Endothelial cell of umbilical vein (primary cell): Measurements from ENCODE around the gene SEC62. TPM values are rescaled to one million over a fixed set of nuclear protein-coding genes. Genes with fewer than 3 reads are reported as not detected.

ENCODE experiments used
- BruUV-seq: library from RNA; stranded (reverse); fragments of 400-500 nt; replicated peaks from 2 replicates; lab custom pipeline; 2021; lab: Mats Ljungman, UMichigan
- CTCF ChIA-PET: fragments of 300-600, 350-600 bp; sonication (Branson Sonifier 250); formaldehyde crosslinking; loops from one replicate; lab custom pipeline; 2021; ENCODE audit warnings: antibody characterized with exemption, inconsistent platforms; lab: Charles Lee
- POLR2A ChIA-PET: fragments of 300-600, 350-600 bp; sonication (Branson Sonifier 250); formaldehyde crosslinking; loops from one replicate; lab custom pipeline; 2021; ENCODE audit warnings: antibody characterized with exemption, inconsistent platforms; lab: Charles Lee
- DNase-seq: peaks from one replicate; pipeline ENCODE4 v3.0.0-alpha.2; 2011; ENCODE audit warnings: low read depth, low spot score
- FAIRE-seq: peaks from 2 replicates; lab custom pipeline; 2011; peaks lifted over from hg19 to GRCh38; lab: Jason Lieb, UNC
- H2AFZ ChIP-seq: 2 replicates; pipeline ENCODE4 v1.6.0; 2012; ENCODE audit warnings: low read depth, low read length, control low read depth, inconsistent platforms
- H3K27ac ChIP-seq: 2 replicates; pipeline ENCODE4 v1.5.1; 2011; ENCODE audit warnings: low read depth, mild to moderate bottlenecking, control low read depth, low read length, moderate library complexity; ENCODE audit not compliant: insufficient read depth
- H3K27me3 ChIP-seq, 2 experiments: 2 replicates each; pipeline versions ENCODE4 v1.6.0 to v1.6.1; 2011; ENCODE audit warnings: low read length in 2 of 2, mixed read lengths in 1 of 2; ENCODE audit not compliant: control insufficient read depth in 2 of 2, insufficient read depth in 2 of 2
- H3K36me3 ChIP-seq, 2 experiments: 2 replicates in 1 of 2; 3 replicates in 1 of 2; pipeline ENCODE4 v1.5.1; 2011; ENCODE audit warnings: low read length in 2 of 2, mild to moderate bottlenecking in 1 of 2, moderate library complexity in 1 of 2; ENCODE audit not compliant: control insufficient read depth in 2 of 2, insufficient read depth in 2 of 2; ENCODE audit errors: extremely low read depth in 1 of 2
- H3K4me1 ChIP-seq: 3 replicates; pipeline ENCODE4 v1.5.1; 2011; ENCODE audit warnings: mild to moderate bottlenecking, low read length; ENCODE audit not compliant: control insufficient read depth, insufficient read depth; ENCODE audit errors: extremely low read depth
- H3K4me2 ChIP-seq: 2 replicates; pipeline ENCODE4 v1.6.1; 2011; ENCODE audit warnings: low read length, control low read depth, mixed read lengths; ENCODE audit not compliant: insufficient read depth
- H3K4me3 ChIP-seq, 3 experiments: fragments of 200-600 bp in 1 of 3; sonication (generic), shearing (Covaris generic) in 1 of 3; replicated peaks in 1 of 3; 2 replicates each; pipeline ENCODE4 v1.5.1; 2011 to 2016; ENCODE audit warnings: control low read depth in 3 of 3, low read length in 3 of 3, mild to moderate bottlenecking in 2 of 3, inconsistent platforms in 1 of 3, low read depth in 1 of 3, moderate library complexity in 1 of 3; ENCODE audit not compliant: insufficient read depth in 1 of 3
- H3K79me2 ChIP-seq: 2 replicates; pipeline ENCODE4 v1.6.0; 2012; ENCODE audit warnings: low read length, inconsistent platforms; ENCODE audit not compliant: control insufficient read depth, insufficient read depth
- H3K9ac ChIP-seq: replicated peaks from 2 replicates; pipeline ENCODE3; 2011; ENCODE audit warnings: low read length, control low read depth; ENCODE audit not compliant: insufficient read depth; ENCODE audit errors: extremely low read depth
- H3K9me1 ChIP-seq: replicated peaks from 3 replicates; pipeline ENCODE4 v1.6.0; 2011; ENCODE audit warnings: mild to moderate bottlenecking, low read length; ENCODE audit not compliant: control insufficient read depth, insufficient read depth; ENCODE audit errors: extremely low read depth
- H3K9me3 ChIP-seq: replicated peaks from 2 replicates; pipeline ENCODE4 v1.5.1; 2012; ENCODE audit warnings: low read length, inconsistent platforms; ENCODE audit not compliant: control insufficient read depth, insufficient read depth
- H4K20me1 ChIP-seq: replicated peaks from 2 replicates; pipeline ENCODE3; 2011; ENCODE audit warnings: mild to moderate bottlenecking, low read length; ENCODE audit not compliant: control insufficient read depth, insufficient read depth; ENCODE audit errors: extremely low read depth
- EZH2 ChIP-seq: IDR thresholded peaks from 2 replicates; pipeline ENCODE4 v1.6.1; 2012; ENCODE audit warnings: borderline replicate concordance, low read depth, mild to moderate bottlenecking, moderate library complexity, low read length, inconsistent platforms; ENCODE audit not compliant: severe bottlenecking
- FOS ChIP-seq: IDR thresholded peaks from 2 replicates; pipeline ENCODE4 v1.6.1; 2011; ENCODE audit warnings: mild to moderate bottlenecking, low read length, moderate library complexity, borderline replicate concordance; ENCODE audit not compliant: insufficient read depth
- GATA2 ChIP-seq: IDR thresholded peaks from 2 replicates; pipeline ENCODE4 v1.7.0; 2011; ENCODE audit warnings: low read depth, mild to moderate bottlenecking, moderate library complexity, mixed read lengths, low read length; ENCODE audit not compliant: insufficient read length, insufficient read depth
- JUN ChIP-seq: IDR thresholded peaks from 2 replicates; pipeline ENCODE4 v1.6.1; 2011; ENCODE audit warnings: borderline replicate concordance, low read depth; ENCODE audit not compliant: insufficient read length, insufficient read depth
- MYC ChIP-seq: IDR thresholded peaks from one replicate; pipeline ENCODE4 v1.6.1; 2011; ENCODE audit warnings: mild to moderate bottlenecking, low read depth, low read length
- POLR2A ChIP-seq: IDR thresholded peaks from 2 replicates; pipeline ENCODE4 v1.6.1; 2012; ENCODE audit warnings: low read depth, mild to moderate bottlenecking, control low read depth, low read length
- POLR2AphosphoS5 ChIP-seq: IDR thresholded peaks from 2 replicates; pipeline ENCODE4 v1.6.1; 2012; ENCODE audit warnings: low read depth, mild to moderate bottlenecking, control low read depth, low read length, moderate library complexity; ENCODE audit not compliant: insufficient read depth
- dilution Hi-C: fragments of 300-500 bp; cut with MboI; formaldehyde crosslinking; loops from one replicate; pipeline ENCODE4 v1.15.0; 2019; ENCODE audit warnings: low sequenced_read_pairs; ENCODE audit not compliant: extremely low pct_ligation_motif_present
- intact Hi-C: fragments of 100-400 bp; cut with micrococcal nuclease; formaldehyde crosslinking; loops from one replicate; pipeline ENCODE4 v1.10.0; 2022
- polyA plus RNA-seq, 4 experiments: library from polyadenylated mRNA; depleted of rRNA in 3 of 4; stranded (reverse) in 3 of 4; unstranded in 1 of 4; fragments of >200 nt; gene quantifications; 2 replicates each; pipeline versions ENCODE4 v1.2.1 to v1.2.3, GENCODE V29; 2011 to 2012; ENCODE audit warnings: missing spikeins in 1 of 4
- total RNA-seq: library from RNA; stranded (reverse); gene quantifications from 2 replicates; pipeline ENCODE4 v1.2.3, GENCODE V29; 2021
- TF ChIP-seq, protein P1 (sequence below), 2 donors: IDR thresholded peaks; 1 replicate in 1 of 2; 2 replicates in 1 of 2; pipeline ENCODE4 v1.5.1; 2011; ENCODE audit warnings: low read length in 2 of 2, mild to moderate bottlenecking in 2 of 2, moderate library complexity in 2 of 2, control low read depth in 1 of 2, inconsistent platforms in 1 of 2, low read depth in 1 of 2; ENCODE audit not compliant: insufficient read depth in 1 of 2; ENCODE audit errors: extremely low read depth in 1 of 2
- TF ChIP-seq, protein P2 (sequence below): IDR thresholded peaks from 2 replicates; pipeline ENCODE4 v1.6.1; 2011; ENCODE audit not compliant: insufficient read depth, insufficient read length

SEC62 gene
- total and polyA plus RNA-seq, 2 donors (not counting 3 experiments of a cell fraction or from before 2014, with no cell fraction given) = 90.7 to 90.8 TPM

DNA sequence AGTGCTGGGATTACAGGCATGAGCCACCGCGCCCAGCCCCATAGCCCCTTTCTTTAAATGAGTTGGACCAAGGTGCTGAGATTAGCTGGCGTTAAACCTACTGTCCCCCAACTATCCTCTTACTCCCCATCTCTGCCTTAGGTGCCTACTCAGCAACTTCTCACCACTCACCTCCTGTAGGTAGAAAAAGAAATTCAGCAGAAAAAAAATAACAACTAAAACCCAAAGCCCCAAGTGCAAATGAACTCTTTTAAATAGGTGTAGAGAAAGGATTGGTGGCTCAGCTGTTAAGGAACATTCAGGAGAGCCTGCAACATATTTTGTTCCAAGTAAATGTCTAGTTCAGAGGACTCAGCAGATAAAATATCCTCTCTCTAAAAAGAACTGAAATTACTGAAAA lies 35.8 kb upstream of the SEC62 start:
- BruUV-seq = no TSS peak
- DNase-seq (no peak), FAIRE-seq (no peak)
- no peak overlapping the region for H3K27ac ChIP-seq
- H3K9me3 ChIP-seq = no peaks in the 10 kb centered on the region
- H3K4me1 ChIP-seq = no peaks in the 10 kb centered on the region
- intact Hi-C loops = no loop called here
- CTCF ChIA-PET = interaction anchor here (0.7 kb wide), 1 partner anchor 1033 kb away, joined by 3 read pairs; no protein-coding TSS in a partner anchor
- H2AFZ ChIP-seq = no peak overlapping the region
- H3K4me2 ChIP-seq = no peak overlapping the region
- peaks cover 21 to 25% of the 10 kb centered on the region in 2 experiments for H3K27me3 ChIP-seq
- POLR2A ChIA-PET = no interaction called here
- TF ChIP-seq, protein P1, sequence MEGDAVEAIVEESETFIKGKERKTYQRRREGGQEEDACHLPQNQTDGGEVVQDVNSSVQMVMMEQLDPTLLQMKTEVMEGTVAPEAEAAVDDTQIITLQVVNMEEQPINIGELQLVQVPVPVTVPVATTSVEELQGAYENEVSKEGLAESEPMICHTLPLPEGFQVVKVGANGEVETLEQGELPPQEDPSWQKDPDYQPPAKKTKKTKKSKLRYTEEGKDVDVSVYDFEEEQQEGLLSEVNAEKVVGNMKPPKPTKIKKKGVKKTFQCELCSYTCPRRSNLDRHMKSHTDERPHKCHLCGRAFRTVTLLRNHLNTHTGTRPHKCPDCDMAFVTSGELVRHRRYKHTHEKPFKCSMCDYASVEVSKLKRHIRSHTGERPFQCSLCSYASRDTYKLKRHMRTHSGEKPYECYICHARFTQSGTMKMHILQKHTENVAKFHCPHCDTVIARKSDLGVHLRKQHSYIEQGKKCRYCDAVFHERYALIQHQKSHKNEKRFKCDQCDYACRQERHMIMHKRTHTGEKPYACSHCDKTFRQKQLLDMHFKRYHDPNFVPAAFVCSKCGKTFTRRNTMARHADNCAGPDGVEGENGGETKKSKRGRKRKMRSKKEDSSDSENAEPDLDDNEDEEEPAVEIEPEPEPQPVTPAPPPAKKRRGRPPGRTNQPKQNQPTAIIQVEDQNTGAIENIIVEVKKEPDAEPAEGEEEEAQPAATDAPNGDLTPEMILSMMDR (IDR thresholded peaks at IDR 0.05; ENCODE audit: extremely low read depth in 1 of 2, insufficient read depth in 1 of 2, low read depth in 1 of 2, low read length in 2 of 2) = no peak
- TF ChIP-seq GATA2 (no peak), POLR2A (no peak), JUN (no peak), MYC (no peak), FOS (no peak), POLR2AphosphoS5 (no peak), EZH2 (no peak)
- TF ChIP-seq, protein P2, sequence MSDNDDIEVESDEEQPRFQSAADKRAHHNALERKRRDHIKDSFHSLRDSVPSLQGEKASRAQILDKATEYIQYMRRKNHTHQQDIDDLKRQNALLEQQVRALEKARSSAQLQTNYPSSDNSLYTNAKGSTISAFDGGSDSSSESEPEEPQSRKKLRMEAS = no peak
- no peaks in the 10 kb centered on the region for H3K36me3 ChIP-seq
- no peaks in the 10 kb centered on the region for H3K79me2 ChIP-seq
- no peaks in the 10 kb centered on the region for H4K20me1 ChIP-seq
- H3K9me1 ChIP-seq = no peaks in the 10 kb centered on the region
- H3K9ac ChIP-seq = no peak overlapping the region
- H3K4me3 ChIP-seq = no peak overlapping the region
- dilution Hi-C loops = no loop called here
